Stimulated activated CD4-positive, alpha-beta T cell treated with anti-CD3 and anti-CD28 coated beads, Interleukin-2, amount 100 ng/mL, for 48 hours (primary cell): ENCODE measurements around the gene CCDC134.
"Not testable (repeated sequence)": the region's sequence is repeated elsewhere in the genome, so short reads cannot be mapped to it uniquely, and the experiment has no call there.

Experiments used
- DNase-seq, 2 donors: peaks; one replicate each; pipeline ENCODE4 v3.0.0-alpha.2; 2020

Gene CCDC134

GRCh38 chr22:41845380-41846267, 45.1 kb downstream of the CCDC134 start:
- DNase-seq: no peak

DNA sequence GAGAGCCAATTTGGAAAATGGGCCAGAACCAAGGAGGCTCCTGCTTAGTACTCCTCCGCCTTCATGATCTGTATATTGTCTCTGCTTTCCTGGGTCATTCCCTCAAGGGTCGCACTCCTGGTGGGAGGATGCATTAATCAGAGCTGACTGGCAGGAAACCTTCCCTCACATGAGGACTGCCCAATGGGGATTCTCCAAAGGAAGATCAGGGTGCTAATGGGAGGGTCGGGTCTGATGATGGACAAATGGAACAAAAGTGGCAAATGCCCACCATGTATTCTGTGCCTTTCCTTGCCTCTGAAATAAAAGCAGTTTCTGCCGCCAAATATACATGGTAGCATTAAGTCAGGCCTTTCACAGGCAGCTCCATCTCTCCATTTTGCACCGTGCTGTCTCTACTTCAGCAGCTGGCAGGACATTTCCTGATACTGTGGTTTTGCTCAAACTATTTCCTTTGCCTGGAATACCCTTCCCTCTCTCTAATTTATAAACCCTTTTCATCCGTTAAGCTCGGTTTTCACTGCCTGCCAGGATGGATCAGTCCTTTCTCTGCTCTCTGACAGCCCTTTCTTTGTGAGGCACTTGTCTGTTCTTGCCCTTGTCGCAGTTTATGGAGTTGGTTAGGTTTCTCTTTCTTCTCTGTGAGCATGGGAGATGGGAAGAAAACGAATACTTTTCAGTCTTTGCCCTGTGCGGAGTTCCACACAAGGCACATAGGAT, 45.9 kb downstream of the CCDC134 start:
- DNase-seq: no peak

- no peak for DNase-seq
These were observed 46.8 kb downstream of the CCDC134 start for GRCh38 chr22:41847300-41847699.

DNA sequence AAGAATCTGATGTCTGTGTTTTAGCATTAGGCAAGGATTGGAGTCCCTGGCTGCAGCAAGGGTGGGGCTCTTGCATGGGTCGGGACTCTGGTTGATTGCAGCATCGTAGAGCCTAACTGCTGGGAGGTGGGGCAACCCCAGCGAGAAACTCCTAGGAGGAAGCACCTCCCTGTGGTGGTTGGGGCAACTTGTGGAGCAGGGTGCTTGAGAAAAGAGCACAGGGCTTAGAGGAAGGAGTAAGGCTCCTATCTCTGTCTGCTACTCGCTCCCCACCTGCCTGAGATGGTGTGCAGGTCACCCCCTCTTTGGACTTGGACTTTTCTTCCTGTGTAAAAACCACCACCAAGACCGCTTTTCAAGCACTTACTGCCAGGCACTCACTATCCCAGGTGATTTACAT, 48.0 kb downstream of the CCDC134 start:
- no peak for DNase-seq

DNA sequence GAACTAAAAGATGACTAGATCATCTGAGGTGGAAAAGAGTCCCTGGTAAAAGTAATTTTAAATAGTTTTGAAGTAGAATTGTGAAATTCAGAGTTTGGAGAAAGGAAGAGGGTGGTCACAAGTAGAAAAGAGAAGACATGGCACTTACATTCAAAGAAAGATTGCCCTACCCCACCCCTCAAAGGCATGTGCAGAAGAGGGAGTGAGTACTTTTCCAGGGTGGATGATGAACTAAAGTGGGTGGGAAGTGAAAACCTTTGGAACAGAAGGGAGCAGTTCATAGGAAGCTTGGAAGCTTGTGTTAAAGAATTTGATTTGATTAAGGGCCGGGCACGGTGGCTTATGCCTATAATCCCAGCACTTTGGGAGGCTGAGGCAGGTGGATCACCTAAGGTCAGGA, 56.0 kb downstream of the CCDC134 start:
- no peak for DNase-seq

DNA sequence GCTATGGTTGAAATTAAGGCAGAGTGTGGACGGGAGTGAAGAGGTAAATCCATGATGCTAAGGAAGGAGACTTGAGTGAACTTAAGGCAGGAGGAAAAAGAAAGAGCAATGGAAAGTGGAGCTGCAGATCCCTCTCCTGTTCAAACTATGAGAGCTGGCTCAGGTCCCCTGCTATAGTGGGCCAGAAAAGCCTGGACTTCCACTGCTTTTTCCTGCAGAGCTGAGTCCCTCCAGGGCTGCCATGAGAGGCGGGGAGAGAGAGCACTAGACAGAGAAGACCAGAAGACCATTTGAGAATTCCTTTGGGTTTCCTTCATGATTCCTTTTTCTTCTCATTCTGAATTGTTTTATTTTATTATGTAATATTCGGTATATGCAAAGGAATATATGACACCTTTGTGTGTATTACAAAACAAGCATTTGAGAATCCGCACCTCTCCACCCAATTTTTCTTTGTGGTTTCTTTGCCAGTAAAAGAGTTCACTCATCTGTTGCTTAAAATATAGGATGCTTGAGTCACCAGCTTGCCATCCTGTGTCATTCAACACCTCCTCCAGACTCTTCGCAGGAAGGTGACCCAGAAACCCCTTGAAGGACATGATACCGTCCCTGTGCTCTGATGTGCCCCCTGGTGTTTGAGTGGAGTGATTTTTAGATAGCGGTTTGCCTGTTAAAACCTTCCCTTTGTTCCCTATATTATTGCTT, 56.8 kb downstream of the CCDC134 start:
- DNase-seq: peak; percentile 71 to 79

DNA sequence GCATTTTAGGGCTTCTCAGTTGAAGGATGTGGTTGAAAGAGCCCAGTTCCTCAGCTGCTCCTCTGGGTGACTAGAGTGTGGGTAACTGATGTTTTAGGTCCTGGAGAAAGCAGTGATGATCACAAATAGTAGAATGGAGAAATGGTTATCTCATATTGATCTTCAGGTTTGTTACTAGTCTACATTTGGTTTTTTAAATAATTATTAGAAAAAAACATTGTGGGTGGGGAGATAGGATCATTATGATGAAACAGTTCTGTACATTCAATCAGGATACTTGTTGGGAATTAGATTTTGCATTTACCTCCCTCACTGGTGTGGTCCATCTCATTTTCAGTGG, 57.4 kb downstream of the CCDC134 start:
- no peak for DNase-seq

DNA sequence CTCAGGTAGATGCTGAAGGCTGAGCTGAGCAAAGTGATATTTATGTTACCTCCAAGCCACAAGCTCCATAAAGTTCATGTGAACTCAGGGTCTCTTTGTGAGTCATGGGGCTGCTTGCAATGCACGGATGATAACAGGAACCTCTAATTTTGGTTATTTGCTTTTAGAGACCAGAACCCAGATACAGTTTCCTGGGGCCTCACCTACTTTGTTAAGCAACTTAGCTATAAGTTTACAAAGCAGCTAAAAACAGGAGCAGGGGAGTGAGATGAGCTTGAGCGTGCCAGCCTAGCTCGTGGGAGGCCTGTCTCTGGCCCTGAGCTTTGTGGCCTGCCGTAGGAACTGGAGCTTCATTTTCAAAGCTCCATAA, 61.7 kb downstream of the CCDC134 start:
- DNase-seq: peak in 1 of 2 donors; percentile 37

- peak; percentile 48 to 54 for DNase-seq
These were observed 62.2 kb downstream of the CCDC134 start for GRCh38 chr22:41862530-41863266.

- DNase-seq: no peak
These were observed 63.0 kb downstream of the CCDC134 start for GRCh38 chr22:41863472-41863871.

DNA sequence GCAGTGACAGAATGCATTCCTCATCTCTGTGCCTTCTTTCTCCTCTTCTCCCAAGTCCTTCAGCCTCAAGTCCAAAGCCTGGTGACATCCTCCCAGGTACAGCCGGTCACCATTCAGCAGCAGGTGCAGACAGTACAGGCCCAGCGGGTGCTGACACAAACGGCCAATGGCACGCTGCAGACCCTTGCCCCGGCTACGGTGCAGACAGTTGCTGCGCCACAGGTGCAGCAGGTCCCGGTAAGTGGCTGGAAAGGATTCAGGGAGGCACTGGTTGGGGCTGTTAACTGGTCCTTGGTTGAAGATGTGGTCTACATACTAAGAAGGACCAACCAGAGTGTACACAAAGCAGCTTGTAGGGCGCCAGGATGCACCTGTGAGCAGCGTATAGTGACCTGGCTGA, 68.1 kb downstream of the CCDC134 start:
- no peak for DNase-seq

DNA sequence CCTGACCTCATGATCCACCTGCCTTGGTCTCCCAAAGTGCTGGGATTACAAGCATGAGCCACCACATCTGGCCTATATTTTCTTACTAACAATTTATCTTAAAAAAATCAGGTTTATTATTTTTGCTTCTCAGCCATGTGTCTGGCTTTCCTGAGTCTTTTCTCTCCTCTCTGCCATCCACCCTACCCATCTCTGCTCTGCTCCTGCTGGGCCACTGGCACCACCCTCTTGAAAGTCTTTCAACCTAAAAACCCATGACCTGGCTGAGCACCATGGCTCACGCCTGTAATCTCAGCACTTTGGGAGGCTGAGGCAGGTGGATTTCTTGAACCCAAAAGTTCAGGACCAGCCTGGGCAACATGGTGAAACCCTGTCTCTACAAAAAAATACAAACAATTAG, 69.6 kb downstream of the CCDC134 start:
- DNase-seq: not testable (repeated sequence)

- DNase-seq: no peak
These were observed 70.3 kb downstream of the CCDC134 start for GRCh38 chr22:41870786-41871185.

GRCh38 chr22:41873391-41873790, 72.9 kb downstream of the CCDC134 start:
- DNase-seq: no peak

DNA sequence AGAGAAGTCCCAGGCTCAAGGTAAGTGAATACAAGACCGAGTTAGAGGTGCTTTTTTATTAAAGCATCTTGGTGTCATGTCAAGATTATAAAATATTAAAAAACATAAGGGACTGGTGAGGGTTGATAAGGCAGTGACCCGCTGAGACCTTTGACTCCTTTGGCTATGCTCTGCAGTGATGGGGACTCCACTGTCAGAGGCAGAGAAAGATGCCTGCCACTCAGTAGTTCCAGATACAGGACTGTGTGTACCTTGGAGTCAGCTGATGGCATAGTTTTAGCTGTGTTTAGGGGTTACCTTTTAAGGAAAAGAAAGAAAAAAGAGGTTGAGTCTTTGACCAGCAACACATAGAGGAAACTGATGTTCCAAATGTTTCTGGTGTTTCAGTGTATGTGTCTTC, 73.6 kb downstream of the CCDC134 start:
- no peak for DNase-seq

DNA sequence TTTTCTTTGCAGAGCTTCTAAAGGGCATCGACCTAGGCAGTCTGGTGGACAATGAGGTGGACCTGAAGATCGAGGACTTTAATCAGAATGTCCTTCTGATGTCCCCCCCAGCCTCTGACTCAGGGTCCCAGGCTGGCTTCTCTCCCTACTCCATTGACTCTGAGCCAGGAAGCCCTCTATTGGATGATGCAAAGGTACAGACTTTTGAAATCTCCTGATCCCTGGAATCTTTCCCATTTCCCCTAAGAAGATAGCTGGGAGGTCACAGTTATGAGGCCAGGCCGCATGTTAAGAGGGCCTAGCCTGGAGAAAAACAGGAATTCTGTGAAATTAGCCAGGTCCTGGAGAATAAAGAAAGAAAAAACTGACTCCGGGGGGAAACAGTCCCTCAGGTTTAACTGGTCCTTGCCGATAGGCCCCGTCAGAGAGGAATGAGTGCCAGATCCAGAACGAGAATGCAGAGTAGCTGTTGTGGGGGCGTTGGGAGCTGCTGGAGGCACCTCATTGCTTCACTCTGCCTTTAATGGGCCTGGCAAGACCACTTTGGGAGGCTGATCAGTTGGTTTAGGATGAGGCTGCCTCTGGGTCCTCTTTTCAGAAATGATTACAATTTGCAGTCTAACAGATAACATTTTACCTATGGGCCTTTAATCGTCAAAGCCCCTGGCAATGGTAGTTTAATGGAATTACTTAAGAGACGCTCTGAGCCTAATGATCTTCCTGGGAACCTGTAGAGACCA, 75.2 kb downstream of the CCDC134 start:
- DNase-seq: no peak
